ENCODE data around the gene SLC35D3.
A peak's percentile ranks its signal among the peaks of the same experiment; 100 is the strongest.
"Not testable (repeated sequence)": the region's sequence is repeated elsewhere in the genome, so short reads cannot be mapped to it uniquely, and the experiment has no call there.

Gene SLC35D3

GRCh38 chr6:136969930-136970329 lies 47.8 kb downstream of the SLC35D3 start:
- ChIA-PET POLR2A (ENCODE audit: low non-redundant PET) (no interaction called here), CTCF (interaction anchor here (0.5 to 2.7 kb wide), 5 partner anchors 10 to 1709 kb away, joined by 3 to 9 read pairs (median 3); no protein-coding TSS in a partner anchor)
- no peak for TF ChIP-seq CTCF (conservative IDR thresholded peaks at IDR 0.05; ENCODE audit: low read depth)
- peak; percentile 23 for DNase-seq (ENCODE audit: low spot score)
- no peak overlapping the region for H3K27ac ChIP-seq

- POLR2A ChIA-PET (ENCODE audit: low non-redundant PET) = no interaction called here
- CTCF ChIA-PET = interaction anchor here (0.7 to 2.7 kb wide), 2 partner anchors 42 to 406 kb away, joined by 3 to 9 read pairs; no protein-coding TSS in a partner anchor
- no peak for DNase-seq (ENCODE audit: low spot score)
- no peak for TF ChIP-seq CTCF (conservative IDR thresholded peaks at IDR 0.05; ENCODE audit: low read depth)
- no peak overlapping the region for H3K27ac ChIP-seq
Measured at GRCh38 chr6:136971609-136972008, 49.5 kb downstream of the SLC35D3 start.

- H3K27ac ChIP-seq; POLR2A ChIA-PET (ENCODE audit: low non-redundant PET); DNase-seq (ENCODE audit: low spot score); CTCF ChIA-PET: not testable (repeated sequence)
Measured at GRCh38 chr6:136973781-136974180, 51.7 kb downstream of the SLC35D3 start.
